GM15510 (cell line): ENCODE measurements around the gene FAM118A.
A peak's percentile ranks its signal among the peaks of the same experiment; 100 is the strongest.

Experiments
- POLR2A ChIP-seq: IDR thresholded peaks from 3 replicates; pipeline ENCODE4 v1.6.1; 2011; ENCODE audit warnings: borderline replicate concordance; ENCODE audit not compliant: insufficient read length; ENCODE audit errors: extremely low read depth

Gene FAM118A

GRCh38 chr22:45309422-45310227 is at the start of gene FAM118A:
Gene FAM118A (plus strand): TSS chr22:45309934. CDS start chr22:45322380, 12,446 bp downstream.
- peak; percentile 67 for TF ChIP-seq POLR2A

GRCh38 chr22:45261407-45262088 is 48.2 kb upstream of the FAM118A start:
- TF ChIP-seq POLR2A = no peak

- no peak for TF ChIP-seq POLR2A
Measured at GRCh38 chr22:45262195-45262930, 47.4 kb upstream of the FAM118A start.

GRCh38 chr22:45262931-45263462 is 46.7 kb upstream of the FAM118A start:
- TF ChIP-seq POLR2A = no peak

- no peak for TF ChIP-seq POLR2A
Measured at GRCh38 chr22:45263463-45264269, 46.1 kb upstream of the FAM118A start.

- TF ChIP-seq POLR2A = no peak
Measured at GRCh38 chr22:45265535-45265934, 44.2 kb upstream of the FAM118A start.

GRCh38 chr22:45268167-45268957 is 41.4 kb upstream of the FAM118A start:
- TF ChIP-seq POLR2A = no peak

- no peak for TF ChIP-seq POLR2A
Measured at GRCh38 chr22:45268958-45269844, 40.5 kb upstream of the FAM118A start.

GRCh38 chr22:45270095-45271020 is 39.4 kb upstream of the FAM118A start:
- TF ChIP-seq POLR2A = no peak

- no peak for TF ChIP-seq POLR2A
Measured at GRCh38 chr22:45271667-45272201, 38.0 kb upstream of the FAM118A start.

GRCh38 chr22:45272498-45272897 is 37.2 kb upstream of the FAM118A start:
- TF ChIP-seq POLR2A = no peak
